Heart right ventricle (tissue), 16 donors: Measurements from ENCODE around the gene GPRC5B. TPM values are rescaled to one million over a fixed set of nuclear protein-coding genes. Genes with fewer than 3 reads are reported as not detected.

Source experiments
- ATAC-seq, 8 donors: fragments of 200-7000 bp; cut with Tn5 transposase; one replicate each; pipeline ENCODE4 v1.9.1; 2020; ENCODE audit warnings: mild to moderate bottlenecking in 8 of 8, moderate library complexity in 8 of 8, moderate number of reproducible peaks in 1 of 8
- DNase-seq, 2 donors: peaks; one replicate each; pipeline ENCODE4 v3.0.0-alpha.2; 2020
- H3K27ac ChIP-seq, 10 donors: fragments of 200-600 bp; sonication (generic) in 2 of 10; one replicate each; pipeline versions ENCODE4 v1.5.0 to v1.8.0; 2020 to 2022; ENCODE audit warnings: mild to moderate bottlenecking in 3 of 10
- H3K27me3 ChIP-seq, 7 donors: fragments of 200-600 bp; one replicate each; pipeline ENCODE4 v1.8.0; 2021 to 2022; ENCODE audit warnings: mild to moderate bottlenecking in 2 of 7
- H3K36me3 ChIP-seq, 9 donors: fragments of 200-600 bp; sonication (generic) in 1 of 9; one replicate each; pipeline versions ENCODE4 v1.5.0 to v1.8.0; 2020 to 2022; ENCODE audit warnings: mild to moderate bottlenecking in 2 of 9
- H3K4me1 ChIP-seq, 9 donors: fragments of 200-600 bp; sonication (generic) in 1 of 9; one replicate each; pipeline versions ENCODE4 v1.5.0 to v1.8.0; 2020 to 2022; ENCODE audit warnings: mild to moderate bottlenecking in 4 of 9
- H3K4me3 ChIP-seq, 10 donors: fragments of 200-600 bp; sonication (generic) in 2 of 10; one replicate each; pipeline versions ENCODE4 v1.5.0 to v1.8.0; 2020 to 2022; ENCODE audit warnings: mild to moderate bottlenecking in 7 of 10, moderate library complexity in 2 of 10
- H3K9me3 ChIP-seq, 11 donors: fragments of 200-600 bp in 10 of 11; sonication (generic) in 2 of 11; one replicate each; pipeline versions ENCODE4 v1.5.0 to v1.8.0; 2013 to 2022; ENCODE audit warnings: mild to moderate bottlenecking in 2 of 11, control low read depth in 1 of 11, moderate library complexity in 1 of 11
- WGBS, 2 donors: extraction: QIAGEN DNeasy Blood & Tissue Kit; methylation state at CpG; one replicate each; pipeline ENCODE4 v1.1.7; 2013; ENCODE audit warnings: inconsistent platforms in 1 of 2; 5-methylcytosine and 5-hydroxymethylcytosine counted together
- intact Hi-C, 10 donors: fragments of 100-400 bp; cut with DNase I; formaldehyde crosslinking; loops; one replicate each; pipeline versions ENCODE4 v1.11.1 to v1.14.2; 2022
- polyA plus RNA-seq, 2 donors: library from polyadenylated mRNA; stranded (reverse); fragments of 200-250 nt; gene quantifications; one replicate each; pipeline ENCODE4 v1.2.3, GENCODE V29; 2013
- total RNA-seq, 10 donors: library from RNA; stranded (reverse); fragmentation: NEBNext Ultra II Directional in 3 of 10; extraction: Animal tissue kit (Norgen Biotek cat#: 25700) in 3 of 10; gene quantifications; one replicate each; pipeline versions ENCODE4 v1.2.1 to v1.2.4, GENCODE V29; 2021 to 2023
- TF ChIP-seq, protein P1 (sequence below), 9 donors: fragments of 200-600 bp; sonication (generic) in 2 of 9; IDR thresholded peaks; one replicate each; pipeline versions ENCODE4 v1.5.0 to v1.8.0; 2021 to 2022; ENCODE audit warnings: antibody characterized with exemption in 9 of 9, mild to moderate bottlenecking in 5 of 9, moderate library complexity in 1 of 9
- donor health status: Arrhythmogenic right ventricular cardiomyopathy.
- donor health status: ischemic (EF 13 %, LVEDD 7.1; RV severe dilation, severe dysfunction).
- donor health status: healthy with polysubstance abuse.
- donor health status: DM: no; HTN: yes; CAD: no.
- donor health status: DM: no; HTN: no; CAD: no.
- donor health status: ischemic (EF 25% LVEDD 6.9; RV normal size, moderate dysfunction).
- donor health status: ischemic (EF 25% LVEDD 5.7; RV mildly dilated, moderate dysfunction).
- donor health status: healthy.
- donor health status: DM: yes; HTN: yes; CAD: no.
- donor health status: Ischemic cardiomyopathy.
- donor health status: ischemic (EF 35%, LVEDD 5.7; RV mildly dilated, moderate dysfunction).
- donor health status: nonischemic (EF 11% LVEDD 7.7; RV severe dilation, severe dysfunction).
- donor health status: DM: yes; HTN: yes; CAD: no.
- donor health status: PGD.
- donor health status: ischemic (EF 29% LVEDD 5.4; RV normal size, mild dysfunction).
- donor health status: nonischemic (EF 23%, LVEDD 6.1; RV moderate dilation, normal function).

The GPRC5B gene
- total and polyA plus RNA-seq, 12 donors: 24.1 to 208 (median 69.4) TPM

DNA sequence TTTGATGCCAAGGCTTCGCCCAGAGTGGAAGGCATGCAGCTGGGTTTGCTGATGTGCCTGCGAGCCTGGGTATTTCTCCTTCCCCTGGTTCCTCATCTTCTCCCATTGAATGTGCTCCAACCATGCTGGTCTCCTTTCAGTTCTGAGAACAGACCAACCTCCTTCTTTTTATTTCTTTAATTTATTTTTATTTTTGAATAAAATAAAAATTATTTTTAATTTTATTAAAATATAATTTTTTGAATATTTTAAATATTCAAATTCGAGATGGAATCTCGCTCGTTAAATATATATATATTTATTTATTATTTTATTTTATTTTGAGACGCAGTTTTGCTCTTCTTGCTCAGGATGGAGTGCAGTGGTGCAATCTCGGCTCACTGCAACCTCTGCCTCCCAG is 30.2 kb upstream of the GPRC5B start:
- peaks cover 0 to 22% (median 0%) of the 10 kb centered on the region in 7 donors for H3K27me3 ChIP-seq
- intact Hi-C loops: loop anchor here in 2 of 10 donors (5.0 to 10.0 kb wide), 2 partner anchors 380 to 387 kb away; no protein-coding TSS in a partner anchor

DNA sequence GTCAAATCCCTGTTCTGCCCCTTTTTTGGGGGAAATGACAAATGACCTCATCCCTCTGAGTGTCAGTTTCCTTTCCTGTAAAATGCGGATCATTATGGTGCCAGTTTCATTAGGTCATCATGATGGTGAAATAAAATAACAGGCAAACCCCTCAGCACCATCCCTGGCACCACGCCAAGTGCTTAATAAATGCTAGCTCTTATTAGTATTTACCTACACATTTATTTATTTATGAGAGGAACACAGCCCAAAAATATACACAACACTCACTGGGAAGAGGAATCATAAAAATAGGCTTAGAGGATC is 28.6 kb upstream of the GPRC5B start:
- H3K9me3 ChIP-seq: peaks cover 0 to 6% (median 0%) of the 10 kb centered on the region in 11 donors
- DNase-seq (no peak), ATAC-seq (no peak)
- H3K4me3 ChIP-seq: no peak overlapping the region
- H3K4me1 ChIP-seq: no peaks in the 10 kb centered on the region
- H3K27ac ChIP-seq: no peak overlapping the region
- intact Hi-C loops: loop anchor here in 2 of 10 donors (5.0 to 10.0 kb wide), 2 partner anchors 382 to 389 kb away; no protein-coding TSS in a partner anchor
- H3K36me3 ChIP-seq: no peaks in the 10 kb centered on the region
- WGBS, 2 donors: 50 to 52% methylated on average over 2 of the region's 2 CpGs
- TF ChIP-seq, protein P1, sequence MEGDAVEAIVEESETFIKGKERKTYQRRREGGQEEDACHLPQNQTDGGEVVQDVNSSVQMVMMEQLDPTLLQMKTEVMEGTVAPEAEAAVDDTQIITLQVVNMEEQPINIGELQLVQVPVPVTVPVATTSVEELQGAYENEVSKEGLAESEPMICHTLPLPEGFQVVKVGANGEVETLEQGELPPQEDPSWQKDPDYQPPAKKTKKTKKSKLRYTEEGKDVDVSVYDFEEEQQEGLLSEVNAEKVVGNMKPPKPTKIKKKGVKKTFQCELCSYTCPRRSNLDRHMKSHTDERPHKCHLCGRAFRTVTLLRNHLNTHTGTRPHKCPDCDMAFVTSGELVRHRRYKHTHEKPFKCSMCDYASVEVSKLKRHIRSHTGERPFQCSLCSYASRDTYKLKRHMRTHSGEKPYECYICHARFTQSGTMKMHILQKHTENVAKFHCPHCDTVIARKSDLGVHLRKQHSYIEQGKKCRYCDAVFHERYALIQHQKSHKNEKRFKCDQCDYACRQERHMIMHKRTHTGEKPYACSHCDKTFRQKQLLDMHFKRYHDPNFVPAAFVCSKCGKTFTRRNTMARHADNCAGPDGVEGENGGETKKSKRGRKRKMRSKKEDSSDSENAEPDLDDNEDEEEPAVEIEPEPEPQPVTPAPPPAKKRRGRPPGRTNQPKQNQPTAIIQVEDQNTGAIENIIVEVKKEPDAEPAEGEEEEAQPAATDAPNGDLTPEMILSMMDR (IDR thresholded peaks at IDR 0.05): no peak
- H3K27me3 ChIP-seq: peaks cover 0 to 38% (median 9%) of the 10 kb centered on the region in 7 donors

More for the DNA sequence above, 30.2 kb upstream of the GPRC5B start:
- H3K4me3 ChIP-seq: no peak overlapping the region
- no peaks in the 10 kb centered on the region for H3K36me3 ChIP-seq
- ATAC-seq (no peak), DNase-seq (no peak)
- TF ChIP-seq, protein P1 (IDR thresholded peaks at IDR 0.05): no peak
- WGBS, 2 donors: 92 to 93% methylated on average over 7 of the region's 7 CpGs
- H3K9me3 ChIP-seq: peaks cover 0 to 6% (median 0%) of the 10 kb centered on the region in 11 donors
- no peaks in the 10 kb centered on the region for H3K4me1 ChIP-seq
- H3K27ac ChIP-seq: no peak overlapping the region

DNA sequence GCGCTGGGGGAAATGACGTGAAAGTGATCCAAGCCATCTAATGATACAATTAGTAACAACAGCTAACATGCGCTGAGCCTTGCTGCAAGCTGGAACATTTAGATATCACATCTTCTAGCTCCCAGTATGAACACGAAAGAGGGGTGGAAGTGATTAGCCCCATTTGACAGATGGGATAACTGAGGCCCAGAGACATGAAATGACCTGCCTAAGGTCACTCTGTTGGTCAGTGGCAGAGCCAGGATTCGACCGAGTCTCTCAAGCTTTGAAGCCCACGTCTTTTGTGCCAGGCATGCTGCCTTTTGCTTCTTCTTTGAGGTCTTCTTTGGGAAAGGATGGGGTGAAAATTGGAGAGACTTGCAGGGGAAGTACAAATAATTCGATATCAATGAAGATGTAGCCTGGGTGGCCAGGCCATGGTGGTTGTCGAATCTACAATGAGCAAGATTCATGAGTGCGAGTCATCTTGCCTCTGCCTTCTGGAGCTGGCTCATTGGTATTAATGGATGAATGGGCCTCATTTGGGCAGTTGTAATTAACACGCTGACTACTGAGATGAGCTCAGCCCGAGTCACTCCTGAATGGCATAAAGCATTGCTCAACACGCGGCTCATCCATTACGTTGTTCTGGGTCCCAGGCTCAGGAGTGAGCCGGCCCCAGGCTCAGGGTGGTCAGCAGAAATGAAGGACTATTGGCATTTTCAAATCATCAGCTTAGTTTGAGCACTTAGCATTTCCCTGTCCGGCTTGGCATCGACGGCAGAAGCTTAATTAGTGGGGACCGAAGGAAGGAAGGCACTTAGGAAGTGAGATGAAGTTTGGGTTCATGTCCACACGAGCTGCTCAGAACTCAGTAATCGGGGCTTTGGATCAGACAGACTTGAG is 28.0 kb upstream of the GPRC5B start:
- ATAC-seq: peak in 1 of 8 donors; percentile 37
- WGBS, 2 donors: 75 to 81% methylated on average over 22 of the region's 22 CpGs
- intact Hi-C loops: loop anchor here in 2 of 10 donors (5.0 to 10.0 kb wide), 2 partner anchors 382 to 390 kb away; no protein-coding TSS in a partner anchor

More for the DNA sequence above, 28.0 kb upstream of the GPRC5B start:
- peaks cover 0 to 44% (median 13%) of the 10 kb centered on the region in 7 donors for H3K27me3 ChIP-seq
- no peak for DNase-seq
- H3K4me3 ChIP-seq: no peak overlapping the region
- H3K4me1 ChIP-seq: peaks cover 0 to 2% (median under 1%) of the 10 kb centered on the region in 9 donors
- H3K27ac ChIP-seq: no peak overlapping the region
- H3K9me3 ChIP-seq: peaks cover 0 to 6% (median 0%) of the 10 kb centered on the region in 11 donors
- TF ChIP-seq, protein P1 (IDR thresholded peaks at IDR 0.05): no peak
- H3K36me3 ChIP-seq: no peaks in the 10 kb centered on the region
